Stimulated activated CD4-positive, alpha-beta T cell treated with anti-CD3 and anti-CD28 coated beads, TNF-alpha, amount 100 ng/mL, for 48 hours (primary cell): ENCODE data around the gene CCDC134.

ENCODE experiments used
- DNase-seq, 3 donors: peaks; one replicate each; pipeline ENCODE4 v3.0.0-alpha.2; 2020; ENCODE audit warnings: low read depth in 3 of 3

Gene CCDC134

DNA sequence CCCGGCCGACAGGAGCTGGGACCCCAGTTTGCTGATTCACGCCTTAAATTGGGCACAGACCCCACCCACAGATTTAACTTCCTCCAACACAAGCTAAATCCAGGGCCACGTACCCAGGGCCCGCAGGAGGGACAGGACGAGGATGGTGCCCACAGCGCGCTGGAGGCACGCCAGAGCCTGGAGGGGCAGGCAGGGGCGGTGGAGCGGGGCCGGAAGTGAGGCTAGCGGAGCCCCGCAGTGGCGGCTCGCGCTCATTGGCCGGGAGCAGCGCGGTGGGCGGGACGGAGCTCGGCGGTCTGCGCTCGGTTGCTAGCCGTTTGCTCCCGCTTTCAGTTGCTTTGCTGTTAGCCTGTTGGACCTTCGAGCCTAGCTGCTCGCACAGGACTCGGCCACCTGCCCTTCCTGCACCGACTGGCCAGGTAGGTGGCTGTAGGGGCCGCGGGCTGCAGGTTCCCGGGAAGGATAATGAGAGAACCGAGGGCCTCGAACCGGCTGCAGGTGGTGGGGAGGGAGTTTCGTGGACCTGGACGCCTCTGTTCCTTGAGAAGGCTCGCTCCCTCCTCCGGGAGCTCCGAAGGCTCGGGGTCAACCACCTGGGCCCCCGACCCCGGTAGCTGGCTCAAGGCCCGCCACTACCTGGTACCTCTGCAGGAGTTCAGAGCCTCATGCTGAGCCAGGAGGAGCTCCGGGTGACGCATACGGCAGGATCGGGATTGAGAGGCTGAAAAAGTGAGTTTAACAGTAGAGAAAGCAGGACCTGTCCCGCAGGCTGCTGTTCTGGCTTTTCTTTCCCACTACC is at the start of gene CCDC134:
CCDC134 (plus strand) TSS at position 332 of the 799 bp plus-strand sequence. CDS start 8,212 bp downstream, outside the sequence.
- DNase-seq, result peak; percentile 81 to 88 (median 81)

DNA sequence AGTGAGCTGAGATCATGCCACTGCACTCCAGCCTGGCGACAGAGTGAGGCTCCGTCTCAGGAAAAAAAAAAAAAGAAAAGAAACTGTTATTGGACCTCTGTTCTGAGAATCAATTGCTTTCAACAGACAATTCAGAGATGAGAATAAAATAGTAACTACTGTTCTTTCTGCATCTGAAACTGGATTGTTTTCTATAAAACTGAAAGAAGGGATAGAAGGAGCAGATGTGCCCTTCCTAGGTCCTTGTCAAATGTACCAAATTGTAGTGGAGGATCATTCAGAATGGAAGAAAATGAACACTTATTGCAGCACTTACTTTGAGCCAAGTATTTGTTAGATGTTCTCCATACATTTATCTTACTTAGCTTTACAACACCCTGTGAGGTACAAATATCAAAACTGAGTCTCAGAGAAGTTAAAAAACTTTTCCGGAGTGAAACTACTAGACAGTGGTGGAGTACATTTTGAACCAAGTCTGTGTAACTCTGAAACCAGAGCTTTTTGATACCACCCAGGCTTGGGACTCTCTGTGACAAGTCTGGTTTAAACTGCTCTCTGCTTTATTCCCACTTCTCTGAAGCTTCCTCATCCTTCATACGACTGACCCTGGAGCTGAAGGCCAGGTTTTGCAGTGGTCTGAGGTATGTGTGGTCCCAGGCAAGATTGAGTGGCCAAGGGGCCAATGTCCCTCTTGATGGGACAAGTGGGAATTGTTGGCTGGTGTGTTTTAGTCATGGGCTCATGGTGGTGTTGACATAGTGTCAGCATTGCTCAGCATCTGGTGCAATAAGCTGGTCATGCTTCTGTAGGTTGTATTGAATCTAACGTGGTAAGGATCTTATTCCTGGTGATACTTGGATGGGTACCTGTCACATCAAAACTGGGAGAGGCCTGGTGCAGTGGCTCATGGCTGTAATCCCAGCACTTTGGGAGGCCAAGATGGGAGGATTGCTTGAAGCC is 48.2 kb upstream of the CCDC134 start:
- DNase-seq, result no peak

DNA sequence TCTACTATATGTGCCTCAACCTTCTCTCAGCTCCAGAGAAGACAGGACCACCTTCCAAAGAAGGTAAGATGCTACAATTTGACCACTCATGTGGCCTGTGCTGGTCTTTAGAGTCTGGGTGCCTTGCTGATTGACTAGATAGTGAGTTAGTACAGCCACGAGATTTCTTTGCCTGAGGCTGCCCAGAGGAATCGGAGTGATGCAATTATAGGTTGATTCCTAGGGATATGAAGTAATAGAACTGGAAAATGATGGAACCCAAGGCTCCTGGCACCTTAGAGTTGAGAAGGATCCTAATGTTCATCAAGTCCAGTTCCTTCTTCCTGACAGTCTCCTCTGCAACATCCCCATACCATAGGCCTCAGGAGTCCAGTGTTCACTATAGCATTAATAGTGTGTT is 46.5 kb upstream of the CCDC134 start:
- DNase-seq, result no peak

DNA sequence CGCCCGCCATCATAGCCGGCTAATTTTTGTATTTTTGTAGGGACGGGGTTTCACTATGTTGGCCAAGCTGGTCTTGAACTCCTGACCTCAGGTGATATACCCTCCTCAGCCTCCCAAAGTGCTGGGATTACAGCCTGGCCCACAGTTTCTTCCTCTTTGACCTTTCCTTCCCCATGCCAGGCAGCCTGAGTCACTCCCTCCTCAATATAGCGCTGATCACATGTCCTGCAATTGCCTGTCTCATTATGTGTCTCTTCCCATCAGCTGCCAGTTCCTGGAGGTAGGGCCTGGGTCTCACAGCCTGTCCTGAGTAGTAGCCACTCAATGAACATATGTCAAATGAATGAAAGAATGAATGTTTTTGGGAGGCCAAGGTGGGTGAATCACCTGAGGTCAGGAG is 43.0 kb upstream of the CCDC134 start:
- DNase-seq, result no peak

DNA sequence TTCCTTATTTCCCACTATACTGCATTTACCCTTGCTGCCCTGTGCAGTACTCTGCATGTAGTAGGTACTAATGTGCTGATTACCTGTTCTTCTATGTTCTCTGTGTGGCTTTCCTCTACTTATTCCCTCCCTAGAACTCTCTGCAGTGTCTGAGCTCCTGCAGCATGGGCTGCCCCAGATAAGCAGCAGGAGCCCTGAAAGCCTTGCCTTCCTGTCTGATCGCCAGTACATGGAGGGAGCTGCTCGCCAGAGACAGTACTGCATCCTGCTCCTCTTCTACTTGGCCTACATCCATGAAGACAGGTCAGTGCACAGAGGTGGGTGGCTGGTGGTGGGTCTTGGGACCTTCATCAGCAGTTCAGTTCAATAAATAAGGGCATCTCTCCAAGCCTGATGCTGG is 42.2 kb upstream of the CCDC134 start:
- no peak for DNase-seq

DNA sequence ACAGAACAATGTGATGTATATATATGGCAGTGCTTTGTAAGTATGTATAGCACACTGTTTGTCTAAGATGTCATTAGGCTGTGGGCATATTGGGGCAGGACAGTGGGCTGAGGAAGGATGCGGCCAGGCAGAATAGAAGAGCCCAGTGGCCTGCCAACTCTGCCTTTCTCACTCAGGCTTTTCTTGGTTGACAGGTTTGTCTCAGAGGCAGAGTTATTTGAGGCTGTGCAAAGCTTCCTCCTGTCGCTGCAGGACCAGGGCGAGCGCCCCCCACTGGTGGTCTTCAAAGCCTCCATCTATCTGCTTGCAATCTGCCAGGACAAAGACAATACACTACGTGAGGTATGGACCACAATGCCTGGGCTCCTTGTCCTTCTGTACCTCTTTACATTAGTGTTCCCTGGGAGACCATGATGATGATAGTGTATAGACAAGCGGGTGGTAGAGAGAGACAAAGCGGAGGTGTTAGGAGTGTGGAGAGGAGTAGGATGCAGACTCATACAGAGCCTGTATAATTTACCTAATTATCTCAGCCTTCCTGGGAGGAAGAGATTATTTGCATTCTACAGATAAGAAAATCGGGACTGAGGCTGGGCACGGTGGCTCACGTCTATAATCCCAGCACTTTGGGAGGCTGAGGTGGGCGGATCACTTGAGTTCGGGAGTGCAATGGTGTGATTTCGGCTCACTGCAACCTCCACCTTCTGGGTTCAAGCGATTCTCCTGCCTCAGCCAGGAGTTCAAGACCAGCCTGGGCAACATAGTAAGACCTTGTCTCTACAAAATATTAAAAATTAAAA is 37.3 kb upstream of the CCDC134 start:
- DNase-seq, result peak in 1 of 3 donors; percentile 24

DNA sequence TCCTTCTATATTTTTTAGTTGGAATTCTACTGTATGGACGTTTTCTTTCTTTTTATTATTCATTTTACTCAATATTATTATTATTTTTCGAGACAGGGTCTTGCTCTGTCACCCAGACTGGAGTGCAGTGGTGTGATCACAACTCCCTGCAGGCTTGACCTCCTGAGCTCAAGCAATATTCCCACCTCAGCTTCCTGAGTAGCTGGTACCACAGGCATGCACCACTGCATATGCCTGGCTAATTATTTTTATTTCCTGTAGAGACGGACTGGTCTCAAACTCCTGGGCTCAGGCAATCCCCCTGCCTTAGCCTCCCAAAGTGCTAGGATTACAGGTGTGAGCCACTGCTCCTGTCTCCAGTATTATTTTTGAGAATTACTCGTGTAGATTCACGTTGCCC is 34.0 kb upstream of the CCDC134 start:
- DNase-seq, result no peak

DNA sequence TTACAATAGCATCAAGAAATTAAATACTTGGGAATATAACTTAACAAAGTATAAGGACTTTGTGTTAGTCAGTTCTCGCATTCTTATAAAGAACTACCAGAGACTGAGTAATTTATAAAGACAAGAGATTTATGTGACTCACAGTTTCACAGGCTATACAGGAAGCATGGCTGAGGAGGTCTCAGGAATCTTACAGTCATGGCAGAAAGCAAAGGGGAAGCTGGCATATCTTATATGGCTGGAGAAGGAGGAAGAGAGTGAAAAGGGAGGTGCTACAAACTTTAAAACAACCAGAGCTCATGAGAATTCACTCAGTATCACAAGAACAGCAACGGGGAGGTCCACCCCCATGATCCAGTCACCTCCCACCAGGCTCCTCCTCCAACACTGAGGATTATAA is 32.0 kb upstream of the CCDC134 start:
- no peak for DNase-seq

DNA sequence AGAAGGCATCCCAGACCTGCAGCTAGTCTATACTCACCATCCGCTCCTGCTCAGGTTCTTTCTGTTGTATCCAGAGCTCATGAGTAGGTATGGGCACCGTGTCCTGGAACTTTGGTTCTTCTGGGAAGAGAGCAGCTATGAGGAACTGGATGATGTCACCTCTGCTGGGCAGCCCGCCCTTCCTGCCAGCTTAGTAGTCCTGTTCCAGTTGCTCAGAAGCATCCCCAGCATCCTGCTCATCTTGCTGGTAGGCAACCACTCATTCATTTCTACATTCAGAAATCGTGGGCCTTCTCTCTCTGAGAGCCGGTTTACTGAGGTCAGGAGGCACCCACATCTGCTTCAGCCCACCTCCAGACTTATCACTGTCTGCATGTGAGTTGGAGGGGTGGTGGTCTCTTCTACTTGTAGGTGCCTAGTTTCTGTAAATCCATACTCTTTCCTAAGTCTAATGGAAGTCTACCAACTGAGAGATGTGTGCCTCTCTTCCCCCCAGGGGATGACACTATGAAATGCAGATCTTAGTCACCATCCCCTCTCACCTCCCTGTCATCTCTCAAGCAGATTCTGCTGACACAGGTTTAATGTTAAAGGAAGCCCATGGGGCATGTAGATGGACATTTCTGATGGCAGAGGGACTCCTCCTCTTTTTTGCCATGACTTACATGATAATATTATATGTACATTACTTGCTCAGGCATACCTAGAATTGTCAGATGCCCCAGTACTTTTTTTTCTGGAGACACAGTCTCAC is 29.6 kb upstream of the CCDC134 start:
- no peak for DNase-seq

DNA sequence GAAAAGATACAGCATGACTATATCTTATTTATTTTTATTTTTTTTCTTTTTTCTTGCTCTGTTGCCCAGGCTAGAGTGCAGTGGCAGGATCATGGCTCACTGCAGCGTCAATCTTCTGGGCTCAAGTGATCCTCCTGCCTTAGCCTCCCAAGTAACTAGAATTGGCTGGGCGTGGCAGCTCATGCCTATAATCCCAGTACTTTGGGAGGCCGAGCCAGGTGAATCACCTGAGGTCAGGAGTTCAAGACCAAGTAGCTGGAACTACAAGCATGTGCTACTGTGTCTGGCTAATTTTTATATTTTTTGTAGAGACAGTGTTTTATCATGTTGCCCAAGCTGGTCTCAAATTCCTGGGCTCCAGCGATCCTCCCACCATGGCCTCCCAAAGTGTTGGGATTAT is 28.3 kb upstream of the CCDC134 start:
- DNase-seq, result no peak

DNA sequence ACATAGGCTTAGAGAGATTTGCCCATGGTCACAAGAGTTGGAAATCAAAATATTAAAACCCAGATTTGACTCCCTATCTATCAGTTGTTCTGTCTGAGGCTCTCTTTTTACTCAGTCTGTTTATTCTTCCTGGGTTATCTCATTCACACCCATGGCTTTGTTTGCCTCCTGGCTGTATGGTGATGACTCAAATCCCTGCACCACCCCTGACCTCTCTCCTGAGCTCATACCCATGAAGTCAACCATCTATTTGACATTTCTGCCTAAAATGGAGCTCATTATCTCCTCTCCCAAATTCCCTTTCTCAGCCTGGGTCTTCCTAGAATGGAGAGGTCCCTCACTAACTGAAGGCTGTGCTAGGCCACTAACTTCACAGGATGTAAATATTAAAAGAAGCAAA is 27.8 kb upstream of the CCDC134 start:
- no peak for DNase-seq

DNA sequence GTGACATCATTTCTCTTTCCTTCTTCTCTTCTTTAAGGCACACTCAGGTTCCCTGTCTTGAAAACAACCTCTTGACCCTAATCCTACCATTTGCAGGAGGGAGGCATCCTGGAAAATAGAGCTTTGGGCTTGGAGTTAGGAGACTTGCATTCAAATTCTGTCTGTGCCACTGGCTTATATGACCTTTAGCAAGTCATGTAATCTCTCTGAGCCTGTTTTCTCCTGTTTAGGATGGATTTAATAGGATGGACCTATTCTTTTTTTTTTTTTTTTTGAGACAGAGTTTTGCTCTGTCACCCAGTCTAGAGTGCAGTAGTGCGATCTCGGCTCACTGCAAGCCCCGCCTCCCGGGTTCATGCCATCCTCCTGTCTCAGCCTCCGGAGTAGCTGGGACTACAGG is 25.1 kb upstream of the CCDC134 start:
- no peak for DNase-seq

DNA sequence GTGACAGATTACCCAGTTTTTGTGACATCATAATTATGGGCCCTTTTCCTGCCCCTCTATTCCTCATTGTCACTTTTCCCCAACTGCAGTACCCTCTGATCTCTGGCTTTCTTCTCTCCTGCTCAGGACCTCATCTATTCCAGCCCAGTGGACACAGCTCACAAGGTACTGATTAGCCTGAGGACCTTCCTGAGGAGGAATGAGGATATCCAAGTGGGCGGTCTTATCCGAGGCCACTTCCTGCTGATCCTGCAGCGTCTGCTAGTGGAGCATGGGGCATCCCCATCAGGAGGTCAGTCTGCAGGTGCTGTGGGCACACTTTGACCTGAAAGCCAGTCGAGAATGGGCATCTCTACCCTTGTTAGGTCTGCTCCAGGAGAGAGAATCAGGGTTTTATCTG is 24.5 kb upstream of the CCDC134 start:
- DNase-seq, result no peak

DNA sequence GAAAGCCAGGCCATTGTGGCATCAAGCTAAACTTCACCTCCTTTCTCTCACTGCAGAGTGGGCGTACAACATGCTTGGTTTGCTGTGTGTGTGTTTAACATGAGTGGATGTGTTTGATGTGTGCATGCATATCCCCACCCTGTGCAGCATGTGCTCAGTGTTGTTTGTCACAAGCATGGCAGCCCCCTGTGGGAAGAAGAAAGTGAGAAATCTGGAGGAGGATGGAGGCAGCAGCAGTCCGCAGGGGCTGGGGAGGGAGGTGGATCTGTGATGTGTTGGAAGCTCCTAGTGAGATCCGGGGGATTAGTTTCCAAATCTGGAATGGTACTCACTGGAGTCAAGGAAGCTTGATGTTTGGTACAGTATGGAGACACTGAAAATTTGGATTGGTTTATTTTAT is 24.1 kb upstream of the CCDC134 start:
- no peak for DNase-seq

DNA sequence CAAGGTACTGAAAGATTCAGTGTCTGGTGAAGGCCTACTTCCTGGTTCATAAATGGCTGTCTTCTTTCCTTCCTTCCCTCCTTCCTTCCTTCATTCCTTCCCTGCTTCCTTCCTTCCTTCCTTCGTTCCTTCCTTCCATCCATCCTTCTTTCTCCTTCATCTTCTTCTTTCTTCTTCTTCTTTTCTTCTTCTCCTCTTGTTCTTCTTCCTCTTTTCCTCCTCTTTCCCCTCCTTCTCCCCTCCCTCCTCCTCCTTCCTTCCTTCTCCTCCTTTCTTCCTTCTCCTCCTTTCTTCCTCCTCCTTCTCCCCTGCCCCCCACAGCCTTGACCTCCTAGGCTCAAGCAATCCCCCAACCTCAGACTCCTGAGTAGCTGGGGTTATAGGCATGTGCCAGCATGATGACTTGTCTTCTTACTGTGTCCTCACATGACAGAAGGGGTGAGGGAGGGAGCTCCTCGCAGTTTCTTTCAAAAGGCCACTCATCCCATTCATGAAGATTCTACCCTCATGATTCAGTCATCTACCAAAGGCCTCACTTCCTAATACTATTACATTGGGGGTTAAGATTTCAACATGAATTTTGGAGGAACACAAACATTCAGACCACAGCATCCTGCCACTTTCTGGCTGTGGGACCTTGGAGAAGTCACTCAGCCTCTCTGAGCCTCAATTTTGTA is 22.6 kb upstream of the CCDC134 start:
- no peak for DNase-seq

DNA sequence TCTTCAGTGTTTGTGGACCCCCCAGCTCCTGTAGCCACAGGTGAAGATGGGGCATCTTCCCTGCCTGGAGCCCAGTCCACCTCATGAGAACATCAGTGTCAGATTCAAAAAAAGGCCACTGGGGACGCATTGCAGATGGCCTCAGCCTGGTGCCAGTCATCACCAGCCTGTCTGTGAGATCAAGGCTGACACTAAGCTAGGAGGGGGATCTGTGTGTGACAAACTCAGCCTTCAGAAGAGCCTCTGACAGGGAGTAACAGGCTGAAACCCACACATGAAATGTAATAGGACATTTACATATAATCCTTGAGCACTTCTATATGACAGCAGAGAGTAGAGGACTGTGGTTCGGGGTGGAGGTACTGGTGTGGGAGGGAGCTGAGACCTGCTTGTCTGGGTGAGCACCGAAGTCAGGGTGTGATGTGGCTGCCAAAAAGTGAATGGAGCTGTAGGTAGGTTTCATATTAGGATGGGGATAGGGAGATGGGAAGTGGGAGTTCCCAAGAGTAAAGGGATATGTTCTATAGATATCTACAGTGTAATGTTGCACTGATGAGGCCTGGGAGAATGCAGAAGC is 20.5 kb upstream of the CCDC134 start:
- DNase-seq, result no peak

DNA sequence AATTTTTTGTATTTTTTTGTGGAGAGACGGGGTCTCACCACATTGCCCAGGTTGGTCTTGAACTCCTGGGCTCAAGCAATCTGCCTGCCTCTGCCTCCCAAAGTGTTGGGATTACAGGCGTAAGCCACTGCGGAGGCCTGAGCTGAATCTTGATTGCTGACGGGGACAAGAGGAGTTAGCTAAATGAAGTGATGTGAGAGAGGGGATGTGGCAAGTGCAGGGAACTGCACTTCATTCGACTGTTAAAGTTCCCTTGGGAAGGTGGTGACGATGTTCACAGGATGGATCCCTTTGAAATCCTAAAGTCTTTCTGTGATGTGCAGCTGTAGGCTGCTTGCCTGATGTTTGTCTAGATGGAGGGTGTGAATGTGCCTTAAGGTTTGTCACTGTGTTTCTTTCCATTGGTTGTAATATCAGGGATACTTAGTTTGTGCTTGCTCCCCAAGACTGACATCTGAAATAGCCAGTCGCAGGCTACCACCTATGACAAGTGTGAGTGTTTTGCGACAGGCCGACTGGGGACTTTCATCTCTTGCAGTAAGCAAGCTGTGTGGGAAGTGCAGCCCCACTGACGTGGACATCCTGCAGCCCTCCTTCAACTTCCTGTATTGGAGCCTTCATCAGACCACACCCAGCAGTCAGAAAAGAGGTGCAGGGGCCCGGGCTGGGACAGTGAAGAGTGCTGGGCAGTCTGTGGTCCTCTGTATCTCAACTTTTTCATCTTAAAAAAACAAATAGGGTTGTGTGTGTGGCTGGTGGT is 19.6 kb upstream of the CCDC134 start:
- DNase-seq, result peak; percentile 76 to 89 (median 80)

DNA sequence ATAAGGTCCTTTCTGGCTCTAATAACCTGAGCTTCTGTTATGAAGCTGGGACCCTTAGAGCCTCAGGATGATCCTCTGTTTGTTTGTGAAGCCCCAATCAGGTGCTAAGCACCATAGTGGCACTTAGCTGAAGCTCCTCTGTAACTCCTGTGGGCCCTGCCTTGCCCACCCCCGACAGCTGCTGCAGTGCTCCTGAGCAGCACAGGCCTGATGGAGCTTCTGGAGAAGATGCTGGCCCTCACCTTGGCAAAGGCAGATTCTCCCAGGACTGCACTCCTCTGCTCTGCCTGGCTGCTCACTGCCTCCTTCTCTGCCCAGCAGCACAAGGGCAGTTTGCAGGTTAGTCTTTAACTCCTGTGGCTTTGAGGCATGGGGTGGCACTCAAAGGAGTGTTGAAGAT is 19.0 kb upstream of the CCDC134 start:
- DNase-seq, result no peak

DNA sequence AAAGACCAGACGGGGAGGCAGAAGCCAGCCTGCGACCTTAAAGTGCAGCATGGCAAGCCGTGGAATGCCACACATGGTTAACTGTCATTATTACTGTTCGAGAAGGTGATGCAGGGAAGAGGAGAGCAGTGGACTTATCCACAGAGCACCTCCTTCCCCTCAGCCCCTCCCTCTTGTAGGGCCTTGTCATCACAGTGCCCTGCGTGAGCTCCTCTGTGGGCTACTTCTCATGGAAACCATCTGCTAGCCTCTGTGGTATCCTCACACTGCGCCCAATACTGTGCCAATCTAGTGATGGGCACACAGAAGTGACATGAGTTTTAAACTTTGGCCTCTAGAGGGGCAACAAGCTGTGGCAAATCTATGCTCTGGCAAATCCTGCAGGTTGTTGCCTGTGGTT is 18.2 kb upstream of the CCDC134 start:
- no peak for DNase-seq

DNA sequence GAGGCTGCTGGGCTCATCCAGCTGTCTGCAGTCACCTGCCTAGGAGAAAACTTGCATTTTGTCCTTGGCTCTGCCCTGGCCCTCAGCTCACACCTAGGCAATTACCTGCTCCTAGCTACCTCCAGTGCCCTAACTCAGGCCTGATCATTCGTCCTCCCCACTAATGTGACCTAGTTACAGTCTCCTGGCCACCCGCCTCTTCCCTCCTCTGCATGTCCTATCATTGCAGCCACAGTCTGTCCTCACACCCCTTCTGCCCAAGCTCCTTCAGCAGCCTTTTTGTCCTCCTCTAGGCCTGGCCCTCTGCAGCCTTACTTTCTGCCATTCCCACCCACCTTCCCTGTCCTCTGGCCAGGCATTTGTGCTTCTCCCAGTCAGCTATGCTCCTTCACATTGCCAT is 17.7 kb upstream of the CCDC134 start:
- no peak for DNase-seq
